A673 (cell line): ENCODE data around the gene DIPK2A.

Source experiments
- EZH2 ChIP-seq: fragments of 200-600 bp; sonication (generic); IDR thresholded peaks from 2 replicates; pipeline ENCODE4 v1.6.1; 2017; ENCODE audit warnings: borderline replicate concordance, low read depth, mild to moderate bottlenecking, mixed read lengths, antibody characterized with exemption, low read length; ENCODE audit not compliant: poor library complexity, severe bottlenecking
- TF ChIP-seq, protein P1 (sequence below): fragments of 300-800, 200-600 bp; sonication (generic); conservative IDR thresholded peaks from 2 replicates; pipeline ENCODE4 v1.5.1; 2017; ENCODE audit warnings: low read depth, mild to moderate bottlenecking, antibody characterized with exemption, low read length, moderate library complexity, mixed read lengths

DNA sequence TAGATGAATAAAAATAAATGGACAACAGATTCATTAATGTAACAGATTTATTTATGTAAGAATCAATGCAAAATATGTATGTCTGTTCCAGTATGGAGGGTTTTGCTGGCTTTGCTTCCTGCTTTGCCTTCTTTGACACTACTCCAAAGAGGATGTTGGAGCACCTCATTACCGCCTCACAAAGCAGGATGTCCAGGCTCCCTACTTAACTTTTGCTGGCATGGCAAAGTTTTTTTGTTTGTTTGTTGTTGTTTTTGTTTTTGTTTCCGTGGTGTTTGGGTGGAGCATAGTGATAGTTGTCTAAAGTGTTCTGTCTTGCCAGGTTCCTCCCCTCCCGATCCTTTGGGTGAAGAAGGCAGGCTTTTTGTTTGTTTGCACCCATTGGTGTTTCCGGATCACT, 38.7 kb downstream of the DIPK2A start:
- TF ChIP-seq EZH2: no peak
- TF ChIP-seq, protein P1, sequence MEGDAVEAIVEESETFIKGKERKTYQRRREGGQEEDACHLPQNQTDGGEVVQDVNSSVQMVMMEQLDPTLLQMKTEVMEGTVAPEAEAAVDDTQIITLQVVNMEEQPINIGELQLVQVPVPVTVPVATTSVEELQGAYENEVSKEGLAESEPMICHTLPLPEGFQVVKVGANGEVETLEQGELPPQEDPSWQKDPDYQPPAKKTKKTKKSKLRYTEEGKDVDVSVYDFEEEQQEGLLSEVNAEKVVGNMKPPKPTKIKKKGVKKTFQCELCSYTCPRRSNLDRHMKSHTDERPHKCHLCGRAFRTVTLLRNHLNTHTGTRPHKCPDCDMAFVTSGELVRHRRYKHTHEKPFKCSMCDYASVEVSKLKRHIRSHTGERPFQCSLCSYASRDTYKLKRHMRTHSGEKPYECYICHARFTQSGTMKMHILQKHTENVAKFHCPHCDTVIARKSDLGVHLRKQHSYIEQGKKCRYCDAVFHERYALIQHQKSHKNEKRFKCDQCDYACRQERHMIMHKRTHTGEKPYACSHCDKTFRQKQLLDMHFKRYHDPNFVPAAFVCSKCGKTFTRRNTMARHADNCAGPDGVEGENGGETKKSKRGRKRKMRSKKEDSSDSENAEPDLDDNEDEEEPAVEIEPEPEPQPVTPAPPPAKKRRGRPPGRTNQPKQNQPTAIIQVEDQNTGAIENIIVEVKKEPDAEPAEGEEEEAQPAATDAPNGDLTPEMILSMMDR: no peak
